GM18498 (cell line): ENCODE data around the gene SGK2.

Source experiments
- ATAC-seq: cut with Tn5 transposase; IDR thresholded peaks from one replicate; pipeline ENCODE4 v1.9.1; 2021; ENCODE audit warnings: mild to moderate bottlenecking, moderate library complexity; ENCODE audit not compliant: unreplicated experiment

Gene SGK2

DNA sequence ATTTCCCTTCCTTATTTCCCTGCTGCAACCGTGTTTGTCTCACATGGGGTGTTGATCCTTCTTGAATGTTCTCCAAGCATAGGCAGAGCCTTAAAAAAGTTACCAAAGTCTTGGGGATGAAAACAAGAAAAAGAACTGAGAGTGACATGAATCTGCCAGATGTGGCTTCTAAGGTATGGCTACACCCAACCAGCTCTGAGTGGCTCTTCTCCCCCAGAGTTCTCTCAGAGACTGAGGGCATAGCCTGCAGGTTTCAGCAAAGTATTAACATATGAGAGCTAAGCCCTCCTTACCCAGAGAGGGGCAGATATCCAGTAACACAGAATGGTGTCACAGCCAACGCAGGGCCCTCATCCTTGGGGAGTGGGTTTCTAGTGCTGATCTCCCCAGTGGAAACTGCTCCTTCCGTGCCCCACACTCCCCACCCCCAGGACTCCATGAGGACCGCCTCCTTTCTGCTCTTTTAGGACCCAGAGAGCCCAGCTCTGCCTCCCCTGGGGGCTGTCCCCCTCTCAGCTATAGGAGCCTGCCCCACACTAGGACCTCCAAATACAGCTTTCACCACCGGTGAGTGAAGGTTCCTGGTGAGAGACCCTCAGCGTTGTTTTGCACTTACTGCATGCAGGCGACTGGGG, 23.3 kb upstream of the SGK2 start:
- ATAC-seq, result no peak

GRCh38 chr20:43536041-43536816, 22.6 kb upstream of the SGK2 start:
- no peak for ATAC-seq

GRCh38 chr20:43536817-43537440, 21.9 kb upstream of the SGK2 start:
- ATAC-seq, result no peak

GRCh38 chr20:43537921-43538877, 20.6 kb upstream of the SGK2 start:
- ATAC-seq, result no peak

- no peak for ATAC-seq
Observed at GRCh38 chr20:43538878-43539700, 19.7 kb upstream of the SGK2 start.

DNA sequence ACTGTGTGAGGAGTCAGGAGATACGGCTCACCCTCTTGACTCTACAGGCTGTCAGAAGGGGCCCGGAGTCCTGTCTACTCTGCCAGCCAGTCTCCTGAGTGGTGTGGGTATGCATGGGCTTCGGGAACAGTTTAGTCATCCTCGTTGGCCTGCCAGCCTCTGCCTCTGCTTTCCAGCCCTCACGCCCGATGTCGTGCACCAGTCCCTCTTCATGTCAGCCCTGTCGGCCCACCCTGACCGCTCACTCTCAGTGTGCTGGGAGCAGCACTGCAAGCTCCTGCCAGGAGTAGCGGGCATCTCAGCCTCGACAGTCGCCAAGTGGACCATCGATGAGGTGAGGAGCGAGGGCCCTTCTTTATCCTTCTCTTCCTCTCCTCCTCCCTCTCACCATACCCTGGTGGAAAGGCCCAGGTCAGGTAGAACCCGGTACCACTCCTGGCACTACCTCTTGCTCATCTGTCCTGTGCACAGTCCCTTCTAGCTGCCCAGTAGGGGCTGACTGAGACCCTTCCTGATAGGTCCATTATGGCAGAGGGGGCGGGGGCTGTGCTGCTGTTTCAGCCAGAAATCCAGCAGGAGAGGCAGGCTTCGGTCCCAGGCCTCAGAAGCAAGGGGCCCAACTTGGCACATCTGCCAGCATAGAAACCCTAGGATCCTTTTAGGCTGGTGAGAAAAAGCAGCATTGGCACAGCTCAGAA, 18.7 kb upstream of the SGK2 start:
- no peak for ATAC-seq

GRCh38 chr20:43540673-43541060, 18.2 kb upstream of the SGK2 start:
- ATAC-seq, result no peak

DNA sequence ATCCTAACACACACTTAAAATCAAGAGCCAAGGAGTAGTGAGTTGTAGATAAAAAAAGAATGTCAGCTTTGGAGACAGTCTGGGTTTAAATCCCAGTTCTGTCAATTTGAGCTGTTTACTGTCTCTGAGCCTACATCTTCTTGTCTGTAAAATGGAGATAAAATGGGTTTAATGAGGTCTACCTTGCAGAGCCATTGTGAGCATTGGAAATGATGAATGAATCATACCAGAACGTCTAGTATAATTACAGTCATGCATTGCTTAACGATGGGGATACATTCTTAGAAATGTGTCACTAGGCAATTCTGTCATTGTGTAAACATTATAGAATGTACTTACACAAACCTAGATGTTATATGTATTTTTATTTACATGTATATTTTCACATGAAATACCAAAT, 17.6 kb upstream of the SGK2 start:
- ATAC-seq, result no peak

DNA sequence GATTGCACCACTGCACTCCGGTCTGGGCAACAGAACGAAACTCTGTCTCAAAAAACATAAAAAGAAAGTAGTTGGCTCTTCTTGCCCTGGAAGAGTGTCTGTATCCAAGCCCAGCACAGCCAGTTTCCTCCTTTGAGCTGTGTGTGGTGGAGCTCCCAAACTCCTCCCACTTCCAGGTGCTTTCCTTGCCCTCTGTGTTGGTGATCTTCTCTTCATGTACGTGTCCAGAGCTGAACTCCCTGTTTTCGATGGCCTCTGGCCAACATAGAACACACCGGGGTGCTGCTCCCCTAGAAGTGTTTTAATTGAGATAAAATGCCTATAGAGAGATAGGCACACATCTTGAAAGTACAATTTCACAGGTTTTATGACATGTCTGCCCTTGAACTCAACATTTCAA, 16.7 kb upstream of the SGK2 start:
- ATAC-seq, result no peak

DNA sequence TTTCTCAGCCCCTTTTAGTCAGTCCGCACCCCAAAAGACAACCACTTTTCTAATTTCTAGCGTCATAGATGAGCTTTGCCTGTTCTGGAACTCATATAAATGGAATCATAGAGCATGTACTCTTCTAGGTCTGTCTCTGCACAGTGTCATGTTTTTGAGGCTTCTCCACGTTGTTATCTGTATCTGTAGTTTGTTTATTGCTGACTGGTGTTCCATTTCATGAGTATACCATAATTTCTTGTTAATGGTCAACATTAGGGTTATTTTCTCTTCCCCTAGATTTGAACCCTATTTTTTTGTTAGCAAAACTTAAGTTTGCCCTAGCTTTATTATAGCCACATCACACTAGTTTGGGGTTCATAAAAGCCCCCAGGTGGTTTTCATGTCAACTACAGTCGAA, 16.2 kb upstream of the SGK2 start:
- no peak for ATAC-seq

DNA sequence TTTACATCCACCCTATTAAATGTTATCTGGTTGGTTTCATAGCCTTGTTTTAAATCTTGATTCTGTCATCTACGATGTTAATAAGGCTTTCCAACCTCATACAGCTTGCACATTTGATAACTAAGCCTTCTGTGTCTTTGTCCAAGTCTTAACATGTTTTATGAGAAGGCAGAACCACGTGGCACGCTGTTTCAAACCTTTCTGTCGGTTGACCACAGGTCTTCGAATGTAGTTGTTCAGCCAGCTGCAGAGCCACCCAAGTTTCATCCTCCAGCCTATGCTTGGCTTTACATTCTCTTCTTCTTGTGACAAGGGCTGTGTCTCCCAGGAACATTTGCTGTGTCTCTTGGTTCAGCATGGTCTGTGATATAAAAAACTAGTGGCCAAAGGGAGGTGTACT, 15.7 kb upstream of the SGK2 start:
- no peak for ATAC-seq

DNA sequence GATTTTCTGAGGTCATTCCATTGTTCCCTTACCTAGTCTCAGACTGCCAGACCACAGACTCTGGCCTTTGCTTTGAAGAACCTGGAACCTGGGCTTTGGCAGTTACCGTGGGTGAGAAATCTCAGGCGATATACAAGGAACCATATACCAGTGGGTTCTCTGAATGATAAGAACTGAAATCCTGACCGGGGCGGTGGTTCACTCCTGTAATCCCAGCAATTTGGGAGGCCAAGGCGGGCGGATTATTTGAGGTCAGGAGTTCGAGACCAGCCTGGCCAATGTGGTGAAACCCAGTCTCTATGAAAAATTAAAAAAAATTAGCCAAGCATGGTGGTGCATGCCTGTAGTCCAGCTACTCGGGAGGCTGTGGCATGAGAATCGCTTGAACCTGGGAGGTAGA, 14.3 kb upstream of the SGK2 start:
- ATAC-seq, result no peak

GRCh38 chr20:43545837-43546578, 12.8 kb upstream of the SGK2 start:
- no peak for ATAC-seq

- ATAC-seq, result no peak
Observed at GRCh38 chr20:43548273-43548880, 10.4 kb upstream of the SGK2 start.

GRCh38 chr20:43549416-43550065, 9.3 kb upstream of the SGK2 start:
- no peak for ATAC-seq

DNA sequence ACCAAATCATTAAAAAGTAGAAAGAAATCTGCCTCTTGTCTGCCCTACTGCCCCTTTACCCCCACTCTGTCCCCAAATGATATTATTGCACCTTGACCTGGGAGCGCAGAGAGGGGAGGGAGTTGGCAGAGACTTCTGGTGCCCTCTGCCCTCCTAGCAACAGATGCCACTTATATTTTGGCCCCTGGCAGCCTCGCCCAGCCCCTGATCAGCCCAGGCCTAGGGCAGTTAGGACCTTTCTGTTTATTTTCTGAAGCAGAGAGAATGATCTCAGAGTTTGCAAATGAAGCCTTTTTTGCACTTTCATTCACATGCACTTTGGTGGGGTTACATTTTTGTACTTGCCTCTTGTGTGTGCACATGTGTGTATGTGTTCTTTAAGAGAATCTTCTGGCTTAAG, 8.4 kb upstream of the SGK2 start:
- ATAC-seq, result no peak

- no peak for ATAC-seq
Observed at GRCh38 chr20:43554369-43554768, 4.5 kb upstream of the SGK2 start.
